ENCODE measurements around the gene HIVEP2.

GRCh38 chr6:142738035-142738396, 207.0 kb downstream of the HIVEP2 start:
- TF ChIP-seq POLR2A (IDR thresholded peaks at IDR 0.05; ENCODE audit: low read depth, low read length) (no peak), POLR2AphosphoS5 (IDR thresholded peaks at IDR 0.05; ENCODE audit: low read depth, low read length) (no peak), TAF1 (IDR thresholded peaks at IDR 0.05; ENCODE audit: low read depth, low read length) (no peak), PAX5 (IDR thresholded peaks at IDR 0.05; ENCODE audit: insufficient read depth, low read length, severe bottlenecking) (no peak), POU2F2 (IDR thresholded peaks at IDR 0.05; ENCODE audit: low read depth, low read length) (no peak)

Data from GM12891 (cell line).